Testis (tissue), 3 donors: ENCODE data around the gene IPO4. TPM values are rescaled to one million over a fixed set of nuclear protein-coding genes. Genes with fewer than 3 reads are reported as not detected.

Source experiments
- DNase-seq: peaks from one replicate; pipeline ENCODE4 v3.0.0-alpha.2; 2019
- H3K27ac ChIP-seq, 2 donors: fragments of 200-600 bp; sonication (generic); one replicate each; pipeline ENCODE4 v1.5.1; 2019
- H3K27me3 ChIP-seq: fragments of 200-600 bp; sonication (generic); one replicate; pipeline ENCODE4 v1.5.1; 2019
- H3K36me3 ChIP-seq: fragments of 200-600 bp; sonication (generic); one replicate; pipeline ENCODE4 v1.5.1; 2017; ENCODE audit warnings: low read depth; ENCODE audit errors: missing control alignments
- H3K4me1 ChIP-seq: fragments of 200-600 bp; sonication (generic); one replicate; pipeline ENCODE4 v1.5.1; 2019
- H3K4me3 ChIP-seq, 2 donors: fragments of 200-600 bp; sonication (generic); one replicate each; pipeline ENCODE4 v1.5.1; 2017 to 2019
- H3K9me3 ChIP-seq: fragments of 200-600 bp; sonication (generic); one replicate; pipeline ENCODE4 v1.5.1; 2017
- POLR2A ChIP-seq: fragments of 450-650 bp; IDR thresholded peaks from one replicate; pipeline ENCODE4 v1.6.1; 2017; ENCODE audit warnings: antibody characterized with exemption, mild to moderate bottlenecking, moderate library complexity
- WGBS, 2 donors: methylation state at CpG; one replicate each; pipeline ENCODE4 v1.1.5; 2018; 5-methylcytosine and 5-hydroxymethylcytosine counted together
- intact Hi-C: fragments of 100-400 bp; cut with DNase I; formaldehyde crosslinking; loops from one replicate; pipeline ENCODE4 v1.15.1; 2023; ENCODE audit warnings: low total_unique reads
- polyA plus RNA-seq: library from polyadenylated mRNA; stranded (reverse); fragments of 350-450 nt; fragmentation: Illumina TruSeq; extraction: RNeasy Lipid Tissue Mini Kit (QIAGEN cat#74804); gene quantifications from one replicate; pipeline ENCODE4 v1.2.3, GENCODE V29; 2014; ENCODE audit warnings: low read depth, low replicate concordance; ENCODE audit not compliant: insufficient read depth
- total RNA-seq, 2 donors: library from RNA; depleted of rRNA; stranded (reverse); fragments of >200 nt; gene quantifications; one replicate each; pipeline ENCODE4 v1.2.3, GENCODE V29; 2016
- TF ChIP-seq, protein P1 (sequence below), 3 experiments: fragments of 450-650 bp in 2 of 3; fragments of 200-600 bp in 1 of 3; sonication (generic) in 1 of 3; IDR thresholded peaks; one replicate each; pipeline ENCODE4 v1.5.1; 2016 to 2019; ENCODE audit warnings: antibody characterized with exemption in 3 of 3, mild to moderate bottlenecking in 2 of 3, moderate library complexity in 1 of 3

Gene IPO4
- total and polyA plus RNA-seq, 3 donors from 2014 or later, result 85.9 to 156 (median 140) TPM

DNA sequence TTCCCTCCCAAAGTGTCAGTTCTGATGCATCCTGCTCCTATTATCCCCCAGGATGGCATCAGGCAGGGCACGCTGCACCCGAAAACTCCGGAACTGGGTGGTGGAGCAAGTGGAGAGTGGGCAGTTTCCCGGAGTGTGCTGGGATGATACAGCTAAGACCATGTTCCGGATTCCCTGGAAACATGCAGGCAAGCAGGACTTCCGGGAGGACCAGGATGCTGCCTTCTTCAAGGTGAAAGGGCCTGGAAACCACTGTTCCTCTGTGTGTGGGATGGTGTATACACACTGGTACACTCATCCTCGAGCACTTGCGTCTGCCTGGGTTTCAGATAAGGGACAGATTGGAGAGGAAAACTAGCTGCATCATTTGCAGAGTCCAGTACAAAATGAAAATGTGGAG is 26.5 kb downstream of the IPO4 start:
- TF ChIP-seq POLR2A, result no peak
- TF ChIP-seq, protein P1, sequence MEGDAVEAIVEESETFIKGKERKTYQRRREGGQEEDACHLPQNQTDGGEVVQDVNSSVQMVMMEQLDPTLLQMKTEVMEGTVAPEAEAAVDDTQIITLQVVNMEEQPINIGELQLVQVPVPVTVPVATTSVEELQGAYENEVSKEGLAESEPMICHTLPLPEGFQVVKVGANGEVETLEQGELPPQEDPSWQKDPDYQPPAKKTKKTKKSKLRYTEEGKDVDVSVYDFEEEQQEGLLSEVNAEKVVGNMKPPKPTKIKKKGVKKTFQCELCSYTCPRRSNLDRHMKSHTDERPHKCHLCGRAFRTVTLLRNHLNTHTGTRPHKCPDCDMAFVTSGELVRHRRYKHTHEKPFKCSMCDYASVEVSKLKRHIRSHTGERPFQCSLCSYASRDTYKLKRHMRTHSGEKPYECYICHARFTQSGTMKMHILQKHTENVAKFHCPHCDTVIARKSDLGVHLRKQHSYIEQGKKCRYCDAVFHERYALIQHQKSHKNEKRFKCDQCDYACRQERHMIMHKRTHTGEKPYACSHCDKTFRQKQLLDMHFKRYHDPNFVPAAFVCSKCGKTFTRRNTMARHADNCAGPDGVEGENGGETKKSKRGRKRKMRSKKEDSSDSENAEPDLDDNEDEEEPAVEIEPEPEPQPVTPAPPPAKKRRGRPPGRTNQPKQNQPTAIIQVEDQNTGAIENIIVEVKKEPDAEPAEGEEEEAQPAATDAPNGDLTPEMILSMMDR (IDR thresholded peaks at IDR 0.05), result no peak
- 25 to 30% methylated on average over 8 of the region's 8 CpGs for WGBS, 2 donors
- H3K27me3 ChIP-seq, result no peaks in the 10 kb centered on the region
- H3K4me1 ChIP-seq, result peaks cover 16% of the 10 kb centered on the region
- peak overlapping the region; percentile 63 to 66 for H3K4me3 ChIP-seq
- H3K36me3 ChIP-seq, result no peaks in the 10 kb centered on the region
- no peak for DNase-seq
- H3K27ac ChIP-seq, result peak overlapping the region; percentile 95 to 96
- intact Hi-C loops, result no loop called here
- no peaks in the 10 kb centered on the region for H3K9me3 ChIP-seq

DNA sequence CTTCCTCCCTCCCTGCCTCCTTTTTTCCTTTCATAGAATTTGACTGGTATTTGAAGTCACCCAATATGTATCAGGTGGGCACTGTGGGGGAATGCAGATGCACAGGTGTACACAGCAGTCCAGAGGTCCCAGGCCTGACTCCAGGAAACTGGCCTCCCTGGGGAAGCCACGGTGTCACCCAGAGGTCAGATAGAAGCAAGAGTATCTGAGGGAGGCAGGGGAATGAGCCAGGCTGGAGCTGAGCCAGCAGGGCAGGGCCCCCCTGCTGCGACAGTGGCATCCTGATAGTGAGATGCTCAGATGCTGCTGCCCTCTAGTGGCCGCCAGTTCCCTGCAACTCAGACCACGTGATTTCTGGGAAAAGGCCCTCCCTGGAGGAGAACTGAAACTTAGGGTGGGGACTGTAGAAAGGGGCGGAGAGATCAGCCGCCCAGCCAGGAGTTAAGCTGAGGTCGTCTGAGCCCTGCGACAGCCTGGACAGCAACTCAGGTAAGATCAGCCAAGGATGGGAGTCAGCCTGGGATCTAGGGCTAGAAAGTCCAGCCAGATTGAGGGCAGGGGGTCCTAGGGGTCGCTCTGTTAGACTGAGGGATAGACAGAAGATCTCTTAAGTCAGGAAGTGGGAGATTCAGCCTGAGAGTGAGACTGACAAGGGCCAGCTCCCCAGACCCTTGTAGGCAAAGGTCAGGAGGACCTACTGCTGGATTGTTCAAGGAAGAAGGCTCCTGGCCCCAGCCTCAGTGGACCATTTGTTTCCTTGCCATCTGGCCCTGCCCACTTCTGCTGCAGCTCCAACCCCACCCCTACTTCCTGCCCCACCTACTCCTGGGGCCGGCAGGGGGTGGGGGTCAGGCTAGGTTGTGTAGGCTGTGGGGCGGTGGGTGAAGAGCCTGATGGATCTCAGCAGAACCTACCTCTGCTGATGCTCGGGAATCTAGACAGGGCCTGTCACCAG is 27.5 kb downstream of the IPO4 start, which contains the start of gene IRF9:
Gene IRF9 (plus strand): TSS at position 416 of the 955 bp plus-strand sequence. CDS start 880 bp downstream, outside the sequence.
- peak; percentile 98 for DNase-seq
- WGBS, 2 donors, result 9 to 10% methylated on average over 11 to 12 of the region's 12 CpGs
- Histone ChIP-seq H3K27me3 (no peaks in the 10 kb centered on the region), H3K36me3 (no peaks in the 10 kb centered on the region), H3K4me1 (peaks cover 16% of the 10 kb centered on the region), H3K4me3 (peak within 1 kb of the TSS; percentile 63 to 66), H3K27ac (peak within 1 kb of the TSS; percentile 95 to 96), H3K9me3 (no peaks in the 10 kb centered on the region)
- intact Hi-C loops, result no loop called here
- TF ChIP-seq POLR2A, result peak; percentile 25
- TF ChIP-seq, protein P1 (IDR thresholded peaks at IDR 0.05), result peak; percentile 94 to 99 (median 98)

DNA sequence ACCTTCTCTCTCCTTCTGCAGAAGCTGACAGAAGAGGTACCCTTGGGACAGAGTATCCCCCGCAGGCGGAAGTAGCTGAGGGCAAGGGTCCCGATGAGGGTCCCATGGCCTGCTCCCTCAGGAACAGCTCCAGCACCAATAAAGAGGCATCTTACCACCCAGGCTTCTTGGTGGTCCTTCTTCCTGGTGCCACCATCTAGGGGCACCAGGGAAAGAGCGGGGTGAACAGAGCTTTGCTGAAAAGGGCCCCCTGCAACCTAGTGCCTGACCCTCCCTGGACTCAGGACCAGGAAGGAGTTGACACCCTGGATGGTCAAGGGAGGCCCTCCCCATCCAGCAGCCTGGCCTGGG is 28.1 kb downstream of the IPO4 start:
- TF ChIP-seq, protein P1 (IDR thresholded peaks at IDR 0.05), result no peak
- no peak for TF ChIP-seq POLR2A
- intact Hi-C loops, result no loop called here
- H3K4me1 ChIP-seq, result peaks cover 16% of the 10 kb centered on the region
- WGBS, 2 donors, result 72 to 95% methylated on average over 2 to 4 of the region's 4 CpGs
- no peaks in the 10 kb centered on the region for H3K36me3 ChIP-seq
- no peak for DNase-seq
- H3K27ac ChIP-seq, result peak overlapping the region; percentile 95 to 96
- no peaks in the 10 kb centered on the region for H3K9me3 ChIP-seq
- H3K4me3 ChIP-seq, result no peak overlapping the region
- no peaks in the 10 kb centered on the region for H3K27me3 ChIP-seq

DNA sequence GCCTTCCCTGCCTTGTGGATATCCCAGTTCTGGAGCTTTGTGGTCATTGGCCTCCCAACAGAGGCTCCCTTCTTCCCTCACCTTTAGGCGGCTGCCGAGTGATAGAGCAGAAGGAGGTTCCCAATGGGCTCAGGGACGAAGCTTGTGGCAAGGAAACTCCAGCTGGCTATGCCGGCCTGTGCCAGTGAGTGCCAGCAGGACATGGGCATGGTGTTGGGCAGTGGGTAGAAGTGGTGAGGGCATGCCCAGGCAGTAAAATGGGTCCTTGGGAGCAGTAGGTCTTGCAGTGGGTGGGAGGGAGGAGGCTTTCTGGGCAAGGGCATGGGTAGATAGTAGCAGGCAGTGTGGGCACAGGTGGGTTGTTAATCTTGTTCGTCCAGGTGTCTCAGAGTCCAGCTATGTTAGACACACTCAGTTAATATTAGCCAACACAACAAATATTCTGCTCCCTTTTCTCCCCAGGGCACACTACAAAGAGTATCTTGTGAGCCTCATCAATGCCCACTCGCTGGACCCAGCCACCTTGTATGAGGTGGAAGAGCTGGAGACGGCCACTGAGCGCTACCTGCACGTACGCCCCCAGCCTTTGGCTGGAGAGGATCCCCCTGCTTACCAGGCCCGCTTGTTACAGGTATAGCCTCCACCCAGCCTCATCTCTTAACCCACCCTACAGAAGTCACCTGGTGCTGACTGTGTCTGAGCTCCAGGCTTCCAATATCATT is 28.7 kb downstream of the IPO4 start:
- H3K4me3 ChIP-seq, result no peak overlapping the region
- TF ChIP-seq POLR2A, result no peak
- TF ChIP-seq, protein P1 (IDR thresholded peaks at IDR 0.05), result no peak
- H3K27me3 ChIP-seq, result no peaks in the 10 kb centered on the region
- H3K36me3 ChIP-seq, result no peaks in the 10 kb centered on the region
- no peaks in the 10 kb centered on the region for H3K9me3 ChIP-seq
- H3K4me1 ChIP-seq, result peaks cover 16% of the 10 kb centered on the region
- H3K27ac ChIP-seq, result peak overlapping the region in 1 of 2 donors; percentile 96
- intact Hi-C loops, result no loop called here
- 81 to 93% methylated on average over 10 to 11 of the region's 11 CpGs for WGBS, 2 donors
- DNase-seq, result no peak
